ENCODE results near the gene CAMTA1.

DNA sequence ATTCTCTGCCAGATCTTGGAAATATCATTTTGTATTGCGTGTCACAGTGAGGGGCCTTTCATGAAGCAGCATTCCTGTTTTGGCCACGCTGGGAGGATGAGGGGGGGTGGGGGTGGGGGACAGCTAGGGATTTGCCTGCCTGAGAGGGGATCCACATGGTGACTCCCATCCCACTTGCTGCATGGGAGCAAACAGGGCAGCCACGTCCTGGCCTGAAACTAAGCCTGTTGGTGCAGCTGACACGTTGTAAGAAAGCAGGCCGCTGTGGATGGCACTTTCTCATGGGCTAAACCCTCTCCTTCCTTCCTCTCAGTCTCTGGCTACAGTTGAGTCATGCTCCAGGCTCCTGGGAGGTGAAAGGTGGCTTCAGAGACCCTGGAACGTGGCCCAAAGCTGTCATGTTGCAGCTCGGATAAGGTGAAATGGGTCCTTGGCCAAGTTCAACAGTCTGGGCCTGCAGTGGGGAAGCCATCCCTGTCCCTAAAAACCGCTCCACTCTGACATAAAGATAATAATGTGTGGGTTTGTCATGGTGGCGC is 639.2 kb downstream of the CAMTA1 start:
- TF ChIP-seq CTCF (IDR thresholded peaks at IDR 0.05) (no peak), POLR2A (IDR thresholded peaks at IDR 0.05) (no peak)

Data from prostate gland (tissue), 2 donors.